Fibroblast of villous mesenchyme (primary cell): ENCODE data around the gene PDK3. TPM values are rescaled to one million over a fixed set of nuclear protein-coding genes. Genes with fewer than 3 reads are reported as not detected.

Experiments
- DNase-seq: peaks from one replicate; pipeline ENCODE4 v3.0.0-alpha.2; 2010; ENCODE audit warnings: low read depth
- H3K4me3 ChIP-seq: 2 replicates; pipeline ENCODE4 v1.5.1; 2011; ENCODE audit warnings: low read depth, mild to moderate bottlenecking, low read length
- CTCF ChIP-seq: IDR thresholded peaks from 2 replicates; pipeline ENCODE4 v1.5.1; 2012; ENCODE audit warnings: low read depth, mild to moderate bottlenecking, low read length; ENCODE audit not compliant: insufficient read depth
- total RNA-seq: library from RNA; depleted of rRNA; stranded (reverse); fragments of >200 nt; gene quantifications from 2 replicates; pipeline ENCODE4 v1.2.3, GENCODE V29; 2012

PDK3 gene
- total RNA-seq, 1 donor, result 3.9 TPM

- DNase-seq, result no peak
- no peak for TF ChIP-seq CTCF
- no peak overlapping the region for H3K4me3 ChIP-seq
These were observed 13.4 kb downstream of the PDK3 start for GRCh38 chrX:24478509-24478908.

- TF ChIP-seq CTCF, result no peak
- no peak overlapping the region for H3K4me3 ChIP-seq
- peak; percentile 47 for DNase-seq
These were observed 14.8 kb downstream of the PDK3 start for GRCh38 chrX:24479924-24480323.

GRCh38 chrX:24480400-24480865, 15.3 kb downstream of the PDK3 start:
- TF ChIP-seq CTCF, result no peak
- H3K4me3 ChIP-seq, result no peak overlapping the region
- peak; percentile 43 for DNase-seq

GRCh38 chrX:24482823-24483415, 17.8 kb downstream of the PDK3 start:
- no peak for TF ChIP-seq CTCF

GRCh38 chrX:24483596-24483995, 18.5 kb downstream of the PDK3 start:
- no peak for DNase-seq
- H3K4me3 ChIP-seq, result no peak overlapping the region
- no peak for TF ChIP-seq CTCF

More at GRCh38 chrX:24482823-24483415, 17.8 kb downstream of the PDK3 start:
- no peak overlapping the region for H3K4me3 ChIP-seq
- no peak for DNase-seq

GRCh38 chrX:24485323-24485722, 20.2 kb downstream of the PDK3 start:
- no peak for DNase-seq
- TF ChIP-seq CTCF, result no peak
- H3K4me3 ChIP-seq, result no peak overlapping the region

GRCh38 chrX:24485976-24486680, 21.0 kb downstream of the PDK3 start:
- no peak for DNase-seq
- TF ChIP-seq CTCF, result no peak
- H3K4me3 ChIP-seq, result no peak overlapping the region
